ENCODE results near the gene PWWP2A. TPM values are rescaled to one million over a fixed set of nuclear protein-coding genes. Genes with fewer than 3 reads are reported as not detected.

The PWWP2A gene
- total and polyA plus RNA-seq, 10 of the 15 experiments (the other 5 are each of a cell fraction or from before 2014, with no cell fraction given), result 5.7 to 26.1 (median 17.7) TPM

- RAD21 ChIA-PET (ENCODE audit: unreplicated experiment), result no interaction called here
- 96% methylated on average over 5 of the region's 9 CpGs for WGBS (ENCODE audit: insufficient coverage, insufficient replicate concordance, low lambda C conversion rate, missing lambda C conversion rate)
These were observed 71.1 kb downstream of the PWWP2A start for GRCh38 chr5:160048131-160048530.

More at GRCh38 chr5:160048131-160048530, 71.1 kb downstream of the PWWP2A start:
- ChIA-PET SMC1A (ENCODE audit: uncharacterized antibody, unreplicated experiment) (interaction anchor here (1.8 kb wide), 1 partner anchor 26 kb away, joined by 5 read pairs; no protein-coding TSS in a partner anchor), POLR2A (no interaction called here), CTCF (no interaction called here)
- Histone ChIP-seq H3K79me2 (ENCODE audit: control insufficient read depth, insufficient read depth, low read length) (no peaks in the 10 kb centered on the region), H3K9me3 (replicated peaks; ENCODE audit: control insufficient read depth, insufficient read depth, low read length) (no peaks in the 10 kb centered on the region), H2AFZ (ENCODE audit: control insufficient read depth, low read depth, low read length) (no peak overlapping the region), H3K9ac (ENCODE audit: control insufficient read depth, insufficient read depth, low read length) (no peak overlapping the region), H3K4me3 (no peak overlapping the region), H3K27ac (ENCODE audit: control insufficient read depth, insufficient read depth) (no peak overlapping the region), H3K4me1 (ENCODE audit: control insufficient read depth, insufficient read depth, low read length) (no peaks in the 10 kb centered on the region), H3K4me2 (ENCODE audit: control insufficient read depth, insufficient read depth) (no peak overlapping the region), H4K20me1 (ENCODE audit: control insufficient read depth, insufficient read depth) (no peaks in the 10 kb centered on the region), H3K36me3 (ENCODE audit: control insufficient read depth in 2 of 2, insufficient read depth in 2 of 2, low read length in 1 of 2) (peaks cover 5 to 10% of the 10 kb centered on the region in 2 experiments), H3K27me3 (replicated peaks in 1 of 2; ENCODE audit: control insufficient read depth in 2 of 2, insufficient read depth in 2 of 2, low read length in 1 of 2) (no peaks in the 10 kb centered on the region)
- no peak for ATAC-seq
- TF ChIP-seq SIX5 (IDR thresholded peaks at IDR 0.05; ENCODE audit: low read depth, low read length, severe bottlenecking), result no peak
- no peak for TF ChIP-seq ZZZ3 (IDR thresholded peaks at IDR 0.05; ENCODE audit: control insufficient read depth, insufficient read length, low read depth)
- TF ChIP-seq BACH1 (IDR thresholded peaks at IDR 0.05; ENCODE audit: borderline replicate concordance), result no peak
- TF ChIP-seq CTCF (IDR thresholded peaks at IDR 0.05 in 2 of 3, conservative IDR thresholded peaks at IDR 0.05 in 1 of 3; ENCODE audit: control insufficient read depth in 2 of 3, extremely low read depth in 1 of 3, insufficient read depth in 1 of 3, low read depth in 3 of 3, low read length in 3 of 3), result no peak
- in situ Hi-C loops (cut with MboI), result no loop called here
- no TSS peak for BruUV-seq (replicated peaks)
- no peak for FAIRE-seq
- intact Hi-C loops (cut with micrococcal nuclease; ENCODE audit: unreplicated experiment), result no loop called here
- no peak for DNase-seq (ENCODE audit: low read depth, low spot score)

All from GM12878 (cell line).